Hematopoietic multipotent progenitor cell (in vitro differentiated cells): ENCODE measurements around the gene PHETA2. TPM values are rescaled to one million over a fixed set of nuclear protein-coding genes. Genes with fewer than 3 reads are reported as not detected.

ENCODE experiments used
- DNase-seq, 3 donors: peaks; one replicate each; pipeline ENCODE4 v3.0.0-alpha.2; 2011 to 2015; ENCODE audit warnings: low read depth in 2 of 3, low spot score in 2 of 3
- total RNA-seq: library from RNA; depleted of rRNA; stranded (reverse); fragments of >200 nt; gene quantifications from one replicate; pipeline ENCODE4 v1.2.3, GENCODE V29; 2012

Gene PHETA2
- total RNA-seq: 10.0 TPM

- DNase-seq: peak in 2 of 3 donors; percentile 68 to 69
Measured at GRCh38 chr22:42074132-42074811, at the start of gene PHETA2. TSS of gene PHETA2 (plus strand) at chr22:42074248. CDS start at chr22:42077294, 3,046 bp downstream.

GRCh38 chr22:42025421-42025820 is 48.6 kb upstream of the PHETA2 start:
- no peak for DNase-seq

DNA sequence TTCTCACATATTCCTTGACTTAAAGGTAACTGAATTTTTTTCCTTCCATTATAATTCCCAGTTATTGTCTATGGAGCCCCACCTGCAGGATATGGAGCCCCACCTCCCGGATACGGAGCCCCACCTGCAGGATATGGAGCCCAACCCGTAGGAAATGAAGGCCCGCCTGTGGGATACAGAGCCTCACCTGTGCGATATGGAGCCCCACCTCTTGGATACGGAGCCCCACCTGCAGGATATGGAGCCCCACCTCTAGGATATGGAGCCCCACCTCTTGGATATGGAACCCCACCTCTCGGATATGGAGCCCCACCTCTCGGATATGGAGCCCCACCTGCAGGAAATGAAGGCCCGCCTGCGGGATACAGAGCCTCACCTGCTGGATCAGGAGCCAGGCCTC is 47.3 kb upstream of the PHETA2 start:
- DNase-seq: no peak

- DNase-seq: no peak
Measured at GRCh38 chr22:42033263-42034181, 40.5 kb upstream of the PHETA2 start.

- DNase-seq: no peak
Measured at GRCh38 chr22:42035256-42035655, 38.8 kb upstream of the PHETA2 start.

DNA sequence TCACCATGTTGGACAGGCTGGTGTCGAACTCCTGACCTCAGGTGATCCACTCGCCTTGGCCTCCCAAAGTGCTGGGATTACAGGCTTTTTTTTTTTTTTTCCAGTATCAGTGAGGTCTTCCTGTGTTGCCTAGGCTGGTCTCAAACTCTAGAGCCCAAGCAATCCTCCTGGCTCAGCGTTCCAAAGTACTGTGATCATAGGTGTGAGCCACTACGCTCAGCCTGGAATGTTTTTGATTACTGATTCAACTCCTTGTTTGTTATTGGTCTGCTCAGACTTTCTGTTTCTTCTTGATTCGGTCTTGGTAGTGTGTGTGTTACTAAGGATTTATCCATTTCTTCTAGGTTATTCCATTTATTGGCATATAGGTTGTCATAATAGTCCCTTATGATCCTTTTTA is 34.8 kb upstream of the PHETA2 start:
- DNase-seq: no peak

DNA sequence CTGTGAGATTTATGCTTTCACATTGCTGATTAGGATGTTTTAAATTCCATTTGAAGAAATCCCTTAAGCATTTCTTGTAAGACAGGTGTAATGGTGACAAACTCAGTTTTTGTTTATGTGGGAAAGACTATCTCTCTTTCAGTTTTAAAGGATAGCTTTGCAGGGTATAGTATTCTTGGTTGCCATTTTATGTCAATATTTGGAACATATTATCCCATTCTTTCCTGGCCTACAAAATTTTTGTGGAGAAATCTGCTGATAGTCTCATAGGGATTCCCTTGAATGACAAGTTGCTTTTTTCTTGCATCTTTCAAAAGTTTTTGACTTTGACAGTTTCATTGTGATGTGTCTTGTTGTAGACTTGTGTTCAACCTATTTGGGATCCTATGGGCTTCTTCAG is 32.3 kb upstream of the PHETA2 start:
- DNase-seq: no peak

- no peak for DNase-seq
Measured at GRCh38 chr22:42050641-42051180, 23.3 kb upstream of the PHETA2 start.

- DNase-seq: no peak
Measured at GRCh38 chr22:42052765-42053164, 21.3 kb upstream of the PHETA2 start.

DNA sequence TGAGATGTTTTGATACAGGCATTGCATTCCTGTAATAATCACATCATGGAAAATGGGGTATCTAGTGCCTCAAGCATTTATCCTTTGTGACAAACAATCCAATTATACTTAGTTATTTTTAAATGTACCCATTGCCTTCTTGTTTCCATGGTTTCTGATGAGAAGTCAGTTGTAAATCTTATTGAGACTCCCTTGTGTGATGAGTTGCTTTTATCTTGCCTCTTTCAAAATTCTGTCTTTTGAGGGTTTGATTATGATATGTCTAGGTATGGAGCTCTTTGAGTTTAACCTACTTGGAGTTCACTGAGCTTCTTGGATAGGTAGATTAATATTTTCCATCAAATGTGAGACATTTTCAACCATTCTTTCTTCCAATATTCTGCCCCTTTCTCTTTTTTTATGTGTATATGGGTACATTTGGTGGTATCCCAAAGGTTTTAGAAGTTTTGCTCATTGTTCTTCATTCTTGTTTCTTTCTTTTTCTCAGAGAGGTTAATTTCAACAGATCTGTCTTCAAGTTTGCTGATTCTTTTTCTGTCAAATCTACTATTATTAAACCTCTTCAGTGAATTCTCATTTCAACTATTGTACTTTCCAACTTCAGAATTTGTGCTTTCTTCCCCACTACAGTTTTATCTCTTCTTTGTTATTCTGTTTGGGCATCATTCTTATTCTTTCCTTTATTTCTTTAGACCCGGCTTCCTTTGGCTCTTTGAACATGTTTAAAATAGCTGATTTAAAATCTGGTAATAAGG is 17.1 kb upstream of the PHETA2 start:
- DNase-seq: peak in 1 of 3 donors; percentile 9

GRCh38 chr22:42060489-42060888 is 13.6 kb upstream of the PHETA2 start:
- no peak for DNase-seq

DNA sequence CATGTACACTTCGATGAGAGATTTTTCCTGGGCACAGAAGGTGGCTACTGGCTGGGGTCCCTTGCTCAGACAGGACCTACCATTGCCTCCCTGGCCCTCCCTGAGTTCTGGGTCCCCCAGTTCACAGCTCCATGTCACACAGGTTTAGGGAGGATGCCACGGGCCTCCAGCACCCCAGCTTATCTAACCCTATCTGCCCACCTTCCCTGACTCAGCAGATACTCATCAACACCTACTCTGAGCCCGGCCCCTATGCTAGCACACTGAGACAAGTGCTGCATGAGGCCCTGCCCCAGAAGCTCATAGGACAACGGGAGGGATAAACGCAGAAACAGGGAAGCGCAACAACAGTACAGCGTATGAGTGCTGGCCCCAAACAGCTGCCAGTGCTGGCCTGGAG is 13.0 kb upstream of the PHETA2 start:
- no peak for DNase-seq

DNA sequence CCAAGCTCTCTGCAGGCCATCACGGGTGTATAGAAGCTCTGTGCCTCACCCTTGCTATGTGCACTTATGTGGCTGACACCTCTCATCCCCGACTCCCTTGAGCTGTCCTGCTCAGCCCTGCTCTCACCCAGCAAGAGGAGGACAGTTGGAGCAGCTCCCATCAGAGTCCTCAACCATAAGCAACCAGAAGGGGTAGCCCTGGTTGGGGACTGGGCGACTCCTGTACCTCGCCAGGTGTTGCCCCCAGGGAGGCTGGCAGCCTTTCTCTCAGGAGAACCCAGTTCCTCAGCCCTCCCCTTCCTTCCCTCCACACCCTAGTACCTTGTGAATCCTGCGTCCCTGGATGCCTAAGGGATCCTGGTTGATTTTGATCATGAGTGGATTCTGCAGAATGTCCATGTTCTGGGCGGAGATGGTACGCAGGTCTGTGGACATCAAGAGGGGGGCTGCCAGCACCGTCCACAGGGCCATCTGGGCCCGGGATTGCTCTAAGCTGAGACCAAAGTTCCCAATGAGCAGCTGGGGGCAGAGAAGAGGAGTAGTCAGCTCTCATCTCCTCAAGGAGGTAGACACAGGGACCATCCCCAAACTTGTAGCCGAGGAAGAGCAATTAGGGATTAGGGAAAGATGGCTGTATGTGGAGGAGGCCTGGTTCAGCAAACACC is 11.4 kb upstream of the PHETA2 start:
- DNase-seq: no peak

DNA sequence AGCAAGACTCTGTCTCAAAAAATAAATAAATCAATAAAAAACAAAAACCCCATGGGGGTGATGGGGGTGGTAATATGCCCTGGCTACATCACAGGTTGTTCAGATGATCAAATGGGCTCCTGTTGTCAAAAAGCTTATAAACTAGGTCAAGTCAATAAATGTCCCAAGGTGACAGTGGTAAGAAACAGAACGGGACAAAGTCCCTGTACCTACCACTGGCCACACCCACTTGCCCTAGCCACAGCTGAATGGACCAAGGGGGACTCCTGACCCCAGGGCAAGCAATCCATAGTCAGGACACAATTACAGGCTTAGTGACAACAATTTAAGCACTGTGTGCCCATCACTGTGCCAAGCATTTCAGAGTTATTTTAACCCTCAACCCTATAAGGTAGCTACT is 9.4 kb upstream of the PHETA2 start:
- DNase-seq: no peak

DNA sequence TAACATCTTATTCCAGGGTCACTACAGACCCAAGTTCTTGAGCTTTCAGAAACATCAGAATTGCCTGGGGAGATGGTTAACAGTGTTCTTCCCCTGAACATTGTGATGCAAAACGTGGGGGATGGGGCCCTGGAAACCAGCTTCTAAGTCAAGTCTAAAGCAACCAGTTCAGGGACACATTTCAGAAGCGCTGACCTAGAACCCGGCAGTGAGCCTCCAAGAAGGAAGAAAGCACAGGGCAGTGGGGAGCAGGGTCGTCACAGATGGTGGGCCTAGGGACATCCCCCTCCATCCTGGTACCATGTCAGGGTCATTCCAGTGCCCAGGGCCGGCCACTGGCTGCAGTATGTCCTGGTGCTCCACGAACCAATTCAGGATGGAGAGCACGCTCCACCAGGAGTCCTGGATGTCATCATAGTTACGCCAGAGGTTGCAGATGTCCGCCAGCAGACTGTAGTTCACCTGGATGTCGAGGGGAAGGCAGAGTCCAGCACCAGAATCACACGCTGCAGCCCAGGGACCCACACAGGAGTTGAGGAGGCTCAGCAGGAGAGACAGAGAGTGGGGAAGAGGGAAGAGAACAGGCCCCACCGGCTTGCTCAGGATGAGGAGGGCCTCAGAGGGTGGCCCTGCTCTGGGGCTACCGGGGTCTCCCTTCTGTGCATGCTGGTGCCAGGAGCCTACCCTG is 8.5 kb upstream of the PHETA2 start:
- no peak for DNase-seq

DNA sequence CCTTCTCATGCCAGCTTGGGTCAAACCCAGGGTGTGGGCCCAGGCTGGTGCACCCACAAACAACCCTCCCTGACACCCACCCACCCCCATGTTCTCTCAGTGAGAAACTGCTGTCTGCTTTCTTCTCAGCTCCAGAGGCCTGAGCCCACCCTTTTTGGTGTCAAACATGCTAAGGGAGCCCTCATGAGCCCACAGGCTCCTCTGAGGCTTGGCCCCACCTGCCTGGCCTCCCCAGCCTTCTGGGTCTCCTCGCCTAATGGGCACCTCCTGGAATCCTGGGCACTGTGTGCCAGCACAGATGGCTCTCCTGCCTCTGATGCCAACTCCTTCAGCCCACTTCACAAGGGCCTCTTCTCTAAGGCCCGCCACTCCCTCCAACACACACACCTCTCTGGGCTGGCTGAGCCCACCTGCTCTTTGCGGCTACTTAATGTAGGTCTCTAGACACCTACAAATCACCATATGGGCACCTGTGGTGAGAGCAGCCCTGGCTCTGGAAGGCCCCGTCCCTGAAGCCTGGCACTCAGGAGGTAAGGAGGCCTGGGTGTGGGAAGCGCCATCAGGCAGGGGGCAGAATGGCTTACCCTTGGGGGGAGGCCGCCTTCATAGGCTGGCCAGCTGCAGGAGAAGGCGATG is 7.8 kb upstream of the PHETA2 start:
- DNase-seq: no peak

DNA sequence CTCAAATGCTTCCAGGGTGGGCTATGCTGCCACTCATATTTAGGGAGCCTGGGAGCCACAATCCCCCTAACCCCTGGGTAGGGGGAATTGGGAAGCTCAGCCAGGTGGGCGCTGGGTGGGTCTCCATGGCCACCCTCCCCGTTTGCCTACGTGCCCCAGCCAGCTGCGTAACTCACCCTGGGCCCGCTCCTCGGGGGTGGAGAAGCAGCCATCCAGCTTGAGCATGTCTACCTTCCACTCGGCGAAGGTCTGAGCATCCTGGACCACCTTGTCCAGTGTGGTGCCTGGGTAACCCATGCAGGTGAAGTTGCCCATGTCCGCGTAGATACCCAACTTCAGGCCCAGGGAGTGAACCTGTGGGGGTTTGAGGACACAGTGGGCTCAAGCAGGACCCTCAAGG is 7.1 kb upstream of the PHETA2 start:
- no peak for DNase-seq

DNA sequence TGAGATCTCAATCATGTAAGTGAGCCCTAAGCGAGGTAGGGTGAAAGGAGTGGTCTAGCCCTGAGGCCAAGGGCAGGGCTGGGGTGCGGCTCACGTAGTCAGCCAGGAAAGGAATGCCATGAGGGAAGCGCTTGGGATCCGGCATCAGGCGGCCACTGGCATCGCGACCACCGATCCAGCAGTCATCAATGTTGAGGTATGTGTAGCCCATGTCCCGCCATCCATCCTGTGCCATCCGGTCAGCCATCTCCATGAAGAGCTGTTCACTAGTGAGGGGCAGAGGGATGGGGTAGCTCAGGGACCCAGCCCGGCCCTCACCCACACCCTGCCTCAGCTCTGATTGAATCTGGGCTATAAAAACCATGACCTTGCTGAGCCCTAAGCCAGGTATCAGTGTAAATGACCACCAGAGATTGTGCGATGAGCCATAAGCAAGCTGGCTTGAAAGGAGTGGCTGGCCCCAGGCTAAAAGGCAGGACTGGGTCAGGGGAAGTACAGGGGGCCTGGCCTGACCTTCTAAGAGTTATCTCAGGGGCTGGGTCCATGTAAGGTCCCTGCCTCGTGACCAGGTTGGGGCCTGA is 6.3 kb upstream of the PHETA2 start:
- no peak for DNase-seq

DNA sequence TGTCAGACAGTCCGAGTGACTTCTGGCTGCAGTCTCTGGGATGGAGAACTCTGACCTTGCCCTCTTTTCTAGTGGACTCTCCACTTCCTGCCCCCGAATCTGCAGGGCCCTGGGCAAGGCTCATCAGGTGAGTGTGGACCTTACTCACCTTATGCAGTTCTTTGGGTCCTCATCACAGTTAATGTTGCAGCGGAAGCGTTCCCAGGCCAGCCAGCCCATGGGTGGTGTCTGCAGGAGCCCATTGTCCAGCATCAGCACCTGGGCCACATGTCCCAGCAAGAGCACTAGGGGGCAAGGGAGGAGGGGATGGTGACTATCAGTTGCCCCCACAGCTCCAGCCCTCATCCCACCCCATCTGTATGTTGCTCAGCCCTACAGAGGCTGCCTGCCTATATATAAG is 5.8 kb upstream of the PHETA2 start:
- no peak for DNase-seq
